Measurements from ENCODE around the gene TAF10.

The TAF10 gene

GRCh38 chr11:6612213-6613041, at the start of gene TAF10:
Gene TAF10, minus strand, starts transcription at chr11:6612216. Its CDS starts 27 bp downstream, at chr11:6612189.
- DNase-seq, result peak; percentile 90 to 97 (median 95)

GRCh38 chr11:6660712-6661111, 48.7 kb upstream of the TAF10 start:
- no peak for DNase-seq

- DNase-seq, result no peak
Observed at GRCh38 chr11:6658647-6659046, 46.6 kb upstream of the TAF10 start.

- DNase-seq, result no peak
Observed at GRCh38 chr11:6657346-6657745, 45.3 kb upstream of the TAF10 start.

- DNase-seq, result no peak
Observed at GRCh38 chr11:6656936-6657335, 44.9 kb upstream of the TAF10 start.

GRCh38 chr11:6656584-6656915, 44.5 kb upstream of the TAF10 start:
- DNase-seq, result no peak

GRCh38 chr11:6655790-6656583, 44.0 kb upstream of the TAF10 start, which contains the start of gene DCHS1:
Gene DCHS1, minus strand, starts transcription at chr11:6655809. Its CDS starts 14,196 bp downstream, at chr11:6641613.
- DNase-seq, result peak in 2 of 3 experiments; percentile 46 to 54

- peak in 2 of 3 experiments; percentile 54 to 60 for DNase-seq
Observed at GRCh38 chr11:6655020-6655789, 43.2 kb upstream of the TAF10 start.

- no peak for DNase-seq
Observed at GRCh38 chr11:6654281-6655019, 42.4 kb upstream of the TAF10 start.

- no peak for DNase-seq
Observed at GRCh38 chr11:6653656-6654055, 41.6 kb upstream of the TAF10 start.

- DNase-seq, result no peak
Observed at GRCh38 chr11:6653097-6653496, 41.1 kb upstream of the TAF10 start.

GRCh38 chr11:6652182-6652581, 40.2 kb upstream of the TAF10 start:
- no peak for DNase-seq

GRCh38 chr11:6650980-6651379, 39.0 kb upstream of the TAF10 start:
- no peak for DNase-seq

- no peak for DNase-seq
Observed at GRCh38 chr11:6650104-6650503, 38.1 kb upstream of the TAF10 start.

GRCh38 chr11:6648501-6648900, 36.5 kb upstream of the TAF10 start:
- DNase-seq, result no peak

- DNase-seq, result no peak
Observed at GRCh38 chr11:6647836-6648235, 35.8 kb upstream of the TAF10 start.

GRCh38 chr11:6646918-6647679, 35.1 kb upstream of the TAF10 start:
- no peak for DNase-seq

GRCh38 chr11:6646576-6646917, 34.5 kb upstream of the TAF10 start:
- no peak for DNase-seq

- no peak for DNase-seq
Observed at GRCh38 chr11:6646071-6646470, 34.1 kb upstream of the TAF10 start.

GRCh38 chr11:6642957-6643356, 30.9 kb upstream of the TAF10 start:
- DNase-seq, result no peak

GRCh38 chr11:6640985-6641701, 29.1 kb upstream of the TAF10 start:
- no peak for DNase-seq

Measured in NCI-H1417 (cell line).